Hepatocyte (in vitro differentiated cells): ENCODE data around the gene PSME1. TPM values are rescaled to one million over a fixed set of nuclear protein-coding genes. Genes with fewer than 3 reads are reported as not detected.
"Not testable (repeated sequence)": the region's sequence is repeated elsewhere in the genome, so short reads cannot be mapped to it uniquely, and the experiment has no call there.

ENCODE experiments used
- DNase-seq: peaks from one replicate; pipeline ENCODE4 v3.0.0-alpha.2; 2016; ENCODE audit warnings: low spot score
- H2AFZ ChIP-seq: fragments of 200-600 bp; sonication (generic); 2 replicates; pipeline ENCODE4 v1.6.0; 2016; ENCODE audit warnings: antibody characterized with exemption, mild to moderate bottlenecking
- H3K27ac ChIP-seq: fragments of 200-600 bp; sonication (generic); 2 replicates; pipeline ENCODE4 v1.5.1; 2016; ENCODE audit warnings: mild to moderate bottlenecking
- H3K27me3 ChIP-seq: fragments of 200-600 bp; sonication (generic); 2 replicates; pipeline ENCODE4 v1.6.1; 2016
- H3K36me3 ChIP-seq: fragments of 200-600 bp; sonication (generic); replicated peaks from 2 replicates; pipeline ENCODE4 v1.5.1; 2016; ENCODE audit warnings: low read depth; ENCODE audit not compliant: insufficient read depth
- H3K4me1 ChIP-seq: fragments of 200-600 bp; sonication (generic); 2 replicates; pipeline ENCODE4 v1.5.1; 2016; ENCODE audit warnings: mild to moderate bottlenecking, moderate library complexity; ENCODE audit not compliant: insufficient read depth
- H3K4me2 ChIP-seq: fragments of 200-600 bp; sonication (generic); 2 replicates; pipeline ENCODE4 v1.6.0; 2016
- H3K4me3 ChIP-seq: fragments of 200-600 bp; sonication (generic); 2 replicates; pipeline ENCODE4 v1.5.1; 2016; ENCODE audit warnings: mild to moderate bottlenecking
- H3K79me2 ChIP-seq: fragments of 200-600 bp; sonication (generic); 2 replicates; pipeline ENCODE4 v1.6.0; 2017; ENCODE audit warnings: mild to moderate bottlenecking
- H3K9me2 ChIP-seq: fragments of 200-600 bp; sonication (generic); replicated peaks from 2 replicates; pipeline ENCODE4 v1.6.0; 2017; ENCODE audit warnings: mild to moderate bottlenecking; ENCODE audit not compliant: insufficient read depth
- H3K9me3 ChIP-seq: fragments of 200-600 bp; sonication (generic); 2 replicates; pipeline ENCODE4 v1.5.1; 2016; ENCODE audit warnings: low read depth, mild to moderate bottlenecking
- H4K20me1 ChIP-seq: fragments of 200-600 bp; sonication (generic); 2 replicates; pipeline ENCODE4 v1.6.0; 2016; ENCODE audit warnings: mild to moderate bottlenecking; ENCODE audit not compliant: insufficient read depth, poor library complexity, severe bottlenecking
- EZH2 ChIP-seq: fragments of 200-600 bp; sonication (generic); IDR thresholded peaks from 2 replicates; pipeline ENCODE4 v1.6.1; 2016; ENCODE audit warnings: antibody characterized with exemption, mild to moderate bottlenecking, borderline replicate concordance
- EZH2phosphoT487 ChIP-seq: fragments of 200-600 bp; sonication (generic); IDR thresholded peaks from one replicate; pipeline ENCODE4 v1.6.1; 2018; ENCODE audit warnings: antibody characterized with exemption, mild to moderate bottlenecking, low read depth, moderate library complexity; ENCODE audit not compliant: unreplicated experiment, severe bottlenecking
- WGBS: methylation state at CpG from one replicate; pipeline ENCODE4 v1.1.6; 2016; ENCODE audit warnings: low lambda C conversion rate; ENCODE audit errors: missing lambda C conversion rate; 5-methylcytosine and 5-hydroxymethylcytosine counted together
- polyA plus RNA-seq: library from polyadenylated mRNA; unstranded; fragments of >200 nt; fragmentation: Nextera tagmentation; extraction: Ambion mirVana; gene quantifications from 2 replicates; pipeline ENCODE4 v1.2.1, GENCODE V29; 2016
- total RNA-seq: library from RNA; depleted of rRNA; stranded (reverse); fragments of >200 nt; gene quantifications from 2 replicates; pipeline ENCODE4 v1.2.3, GENCODE V29; 2014
- TF ChIP-seq, protein P1 (sequence below): fragments of 200-600 bp; sonication (generic); IDR thresholded peaks from 2 replicates; pipeline ENCODE4 v1.5.1; 2016; ENCODE audit warnings: antibody characterized with exemption, mild to moderate bottlenecking; ENCODE audit not compliant: poor library complexity

Gene PSME1
- total and polyA plus RNA-seq, 2 experiments from 2014 or later = 123 to 238 TPM

DNA sequence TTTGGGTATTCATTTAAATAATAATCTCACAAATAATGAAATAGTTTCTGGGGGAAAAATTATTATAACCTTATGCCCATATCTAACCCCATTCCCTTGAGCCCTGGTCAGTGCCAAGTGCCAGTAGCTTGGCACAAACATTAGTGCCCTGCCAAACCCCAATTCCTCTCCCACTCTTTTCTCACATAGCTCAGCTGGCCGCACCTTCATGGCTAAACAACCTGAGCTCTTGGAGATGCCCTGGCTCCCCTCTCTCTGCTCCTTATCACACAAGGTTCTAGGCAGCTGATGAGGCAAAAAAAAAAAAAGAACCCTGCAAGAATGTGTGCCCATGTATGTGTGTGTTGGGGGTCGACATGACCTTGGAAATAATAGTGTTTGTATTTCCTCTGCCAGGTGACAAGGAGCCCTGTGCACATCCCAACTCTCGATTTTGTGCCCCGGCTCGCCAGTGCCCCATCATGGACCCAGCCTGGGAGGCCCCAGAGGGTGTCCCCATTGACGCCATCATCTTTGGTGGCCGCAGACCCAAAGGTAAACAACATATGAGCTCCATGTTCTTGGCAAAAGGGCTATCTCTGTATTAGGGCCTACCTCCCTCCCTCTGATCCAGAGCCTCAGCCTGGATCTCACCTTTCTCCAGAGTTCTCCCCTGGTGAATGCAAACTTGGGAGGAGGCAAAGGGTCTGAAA is 33.5 kb upstream of the PSME1 start:
- H3K27me3 ChIP-seq = no peaks in the 10 kb centered on the region
- H3K9me2 ChIP-seq = no peaks in the 10 kb centered on the region
- WGBS = 99% methylated on average over 7 of the region's 7 CpGs
- H4K20me1 ChIP-seq = no peaks in the 10 kb centered on the region
- H3K27ac ChIP-seq = no peak overlapping the region
- no peaks in the 10 kb centered on the region for H3K4me1 ChIP-seq
- H3K36me3 ChIP-seq = no peaks in the 10 kb centered on the region
- H2AFZ ChIP-seq = no peak overlapping the region
- peaks cover 4% of the 10 kb centered on the region for H3K79me2 ChIP-seq
- H3K4me3 ChIP-seq = no peak overlapping the region
- H3K9me3 ChIP-seq = no peaks in the 10 kb centered on the region
- TF ChIP-seq EZH2phosphoT487 (no peak), EZH2 (no peak)
- TF ChIP-seq, protein P1, sequence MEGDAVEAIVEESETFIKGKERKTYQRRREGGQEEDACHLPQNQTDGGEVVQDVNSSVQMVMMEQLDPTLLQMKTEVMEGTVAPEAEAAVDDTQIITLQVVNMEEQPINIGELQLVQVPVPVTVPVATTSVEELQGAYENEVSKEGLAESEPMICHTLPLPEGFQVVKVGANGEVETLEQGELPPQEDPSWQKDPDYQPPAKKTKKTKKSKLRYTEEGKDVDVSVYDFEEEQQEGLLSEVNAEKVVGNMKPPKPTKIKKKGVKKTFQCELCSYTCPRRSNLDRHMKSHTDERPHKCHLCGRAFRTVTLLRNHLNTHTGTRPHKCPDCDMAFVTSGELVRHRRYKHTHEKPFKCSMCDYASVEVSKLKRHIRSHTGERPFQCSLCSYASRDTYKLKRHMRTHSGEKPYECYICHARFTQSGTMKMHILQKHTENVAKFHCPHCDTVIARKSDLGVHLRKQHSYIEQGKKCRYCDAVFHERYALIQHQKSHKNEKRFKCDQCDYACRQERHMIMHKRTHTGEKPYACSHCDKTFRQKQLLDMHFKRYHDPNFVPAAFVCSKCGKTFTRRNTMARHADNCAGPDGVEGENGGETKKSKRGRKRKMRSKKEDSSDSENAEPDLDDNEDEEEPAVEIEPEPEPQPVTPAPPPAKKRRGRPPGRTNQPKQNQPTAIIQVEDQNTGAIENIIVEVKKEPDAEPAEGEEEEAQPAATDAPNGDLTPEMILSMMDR = no peak
- DNase-seq = no peak
- no peak overlapping the region for H3K4me2 ChIP-seq

DNA sequence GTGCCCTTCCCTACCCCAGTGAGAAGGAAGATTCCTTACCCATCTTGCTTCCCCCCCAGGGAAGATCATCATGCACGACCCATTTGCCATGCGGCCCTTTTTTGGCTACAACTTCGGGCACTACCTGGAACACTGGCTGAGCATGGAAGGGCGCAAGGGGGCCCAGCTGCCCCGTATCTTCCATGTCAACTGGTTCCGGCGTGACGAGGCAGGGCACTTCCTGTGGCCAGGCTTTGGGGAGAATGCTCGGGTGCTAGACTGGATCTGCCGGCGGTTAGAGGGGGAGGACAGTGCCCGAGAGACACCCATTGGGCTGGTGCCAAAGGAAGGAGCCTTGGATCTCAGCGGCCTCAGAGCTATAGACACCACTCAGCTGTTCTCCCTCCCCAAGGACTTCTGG is 32.5 kb upstream of the PSME1 start:
- Histone ChIP-seq H3K4me3 (no peak overlapping the region), H3K9me3 (no peaks in the 10 kb centered on the region), H3K4me2 (no peak overlapping the region), H3K27me3 (no peaks in the 10 kb centered on the region), H3K36me3 (no peaks in the 10 kb centered on the region), H3K79me2 (no peaks in the 10 kb centered on the region), H2AFZ (no peak overlapping the region), H3K9me2 (no peaks in the 10 kb centered on the region), H3K27ac (no peak overlapping the region), H4K20me1 (no peaks in the 10 kb centered on the region), H3K4me1 (no peaks in the 10 kb centered on the region)
- WGBS = 93% methylated on average over 13 of the region's 13 CpGs
- no peak for DNase-seq
- TF ChIP-seq EZH2phosphoT487 (no peak), EZH2 (no peak)
- TF ChIP-seq, protein P1 = no peak

DNA sequence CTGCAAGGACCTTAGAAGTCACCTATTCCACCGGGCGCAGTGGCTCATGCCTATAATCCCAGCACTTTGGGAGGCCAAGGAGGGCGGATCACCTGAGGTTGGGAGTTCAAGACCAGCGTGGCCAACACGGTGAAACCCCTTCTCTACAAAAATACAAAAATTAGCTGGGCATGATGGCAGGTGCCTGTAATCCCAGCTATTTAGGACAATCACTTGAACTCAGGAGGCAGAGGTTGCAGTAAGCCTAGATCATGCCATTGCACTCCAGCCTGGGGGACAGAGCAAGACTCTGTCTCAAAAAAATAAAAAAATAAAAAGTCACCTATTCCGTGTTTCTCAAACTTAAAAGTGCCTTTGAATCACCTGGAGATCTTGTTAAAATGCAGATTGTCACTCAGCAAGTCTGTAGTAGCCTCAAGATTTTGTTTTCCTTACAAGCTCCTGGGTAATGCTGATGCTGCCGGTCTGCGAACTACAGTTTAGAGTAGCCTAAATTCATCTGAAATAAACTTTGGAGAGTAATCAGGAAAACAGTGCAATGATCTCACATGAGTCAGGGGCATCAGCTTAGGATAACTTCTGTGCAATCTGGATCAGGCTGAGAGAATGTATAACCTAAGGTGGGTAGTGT is 30.3 kb upstream of the PSME1 start:
- H3K4me2 ChIP-seq, H3K4me3 ChIP-seq, H3K27me3 ChIP-seq, H3K36me3 ChIP-seq, H4K20me1 ChIP-seq, H3K4me1 ChIP-seq, H3K9me3 ChIP-seq, H3K27ac ChIP-seq, H3K9me2 ChIP-seq, DNase-seq, H2AFZ ChIP-seq, H3K79me2 ChIP-seq: not testable (repeated sequence)
- WGBS = 96% methylated on average over 8 of the region's 8 CpGs

DNA sequence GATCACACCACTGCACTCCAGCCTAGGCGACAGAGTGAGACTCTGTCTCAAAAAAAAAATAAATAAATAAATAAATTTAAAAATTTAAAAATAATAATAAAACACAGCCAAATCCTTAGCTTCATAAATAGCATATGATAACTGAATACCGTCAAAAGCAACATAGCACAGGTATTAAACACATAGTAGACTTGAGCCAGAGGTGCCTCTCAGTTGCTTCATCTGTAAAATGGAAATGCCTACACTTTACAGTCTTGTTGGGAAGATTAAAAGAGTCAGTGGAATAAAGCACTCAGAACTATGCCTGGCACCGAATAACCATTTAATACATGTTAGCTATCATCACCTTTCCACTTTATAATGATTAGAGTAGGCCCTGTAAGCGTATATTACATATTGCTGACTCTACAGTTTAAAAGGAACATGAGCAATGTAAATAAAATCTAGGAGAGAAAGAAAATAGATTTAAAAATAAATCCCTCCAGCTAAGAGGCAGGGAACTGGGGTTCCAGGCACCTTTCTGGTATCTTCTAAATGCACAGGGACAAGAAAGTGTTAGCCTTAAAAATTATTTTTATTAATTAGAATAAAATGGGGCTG is 29.2 kb upstream of the PSME1 start:
- H3K9me2 ChIP-seq = no peaks in the 10 kb centered on the region
- no peaks in the 10 kb centered on the region for H3K9me3 ChIP-seq
- whole genome bisulfite sequencing = 91% methylated on average over 4 of the region's 4 CpGs
- TF ChIP-seq EZH2phosphoT487 = no peak
- no peak for TF ChIP-seq EZH2
- TF ChIP-seq, protein P1 = no peak
- H3K4me2 ChIP-seq = no peak overlapping the region
- H3K27ac ChIP-seq = no peak overlapping the region
- H3K27me3 ChIP-seq = no peaks in the 10 kb centered on the region
- no peaks in the 10 kb centered on the region for H3K36me3 ChIP-seq
- H4K20me1 ChIP-seq = no peaks in the 10 kb centered on the region
- no peak overlapping the region for H3K4me3 ChIP-seq
- DNase-seq = no peak
- H3K79me2 ChIP-seq = peaks cover 3% of the 10 kb centered on the region
- no peak overlapping the region for H2AFZ ChIP-seq
- no peaks in the 10 kb centered on the region for H3K4me1 ChIP-seq
